OCI-LY3 (cell line): Measurements from ENCODE around the gene UST.

ENCODE experiments used
- EZH2phosphoT487 ChIP-seq: fragments of 200-600 bp; shearing (Covaris generic); IDR thresholded peaks from 2 replicates; pipeline ENCODE4 v1.6.1; 2018; ENCODE audit warnings: antibody characterized with exemption, mixed run types, low read depth
- TF ChIP-seq, protein P1 (sequence below): fragments of 200-600, 300-600 bp; sonication (generic); IDR thresholded peaks from 2 replicates; pipeline ENCODE4 v1.5.1; 2014; ENCODE audit warnings: antibody characterized with exemption, low read length, low read depth

DNA sequence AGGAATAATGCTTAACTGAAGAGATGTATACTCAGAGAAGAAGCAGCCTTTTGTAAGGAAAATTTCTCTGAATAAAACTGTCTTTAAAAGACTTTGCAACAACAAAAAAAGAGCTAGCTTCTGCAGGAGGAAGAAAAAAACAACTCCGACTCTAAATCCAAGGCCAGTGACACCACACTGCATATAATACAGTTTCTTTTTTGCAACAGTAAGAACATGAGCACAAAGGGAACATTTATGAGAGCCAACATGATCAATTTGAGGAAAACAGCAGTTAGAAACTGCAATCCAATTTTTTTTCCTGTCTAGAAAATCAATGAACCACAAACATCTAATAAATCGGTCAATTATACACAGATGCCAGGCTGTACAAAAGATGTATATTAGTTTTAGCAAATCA is 42.9 kb upstream of the UST start:
- no peak for TF ChIP-seq EZH2phosphoT487
- TF ChIP-seq, protein P1, sequence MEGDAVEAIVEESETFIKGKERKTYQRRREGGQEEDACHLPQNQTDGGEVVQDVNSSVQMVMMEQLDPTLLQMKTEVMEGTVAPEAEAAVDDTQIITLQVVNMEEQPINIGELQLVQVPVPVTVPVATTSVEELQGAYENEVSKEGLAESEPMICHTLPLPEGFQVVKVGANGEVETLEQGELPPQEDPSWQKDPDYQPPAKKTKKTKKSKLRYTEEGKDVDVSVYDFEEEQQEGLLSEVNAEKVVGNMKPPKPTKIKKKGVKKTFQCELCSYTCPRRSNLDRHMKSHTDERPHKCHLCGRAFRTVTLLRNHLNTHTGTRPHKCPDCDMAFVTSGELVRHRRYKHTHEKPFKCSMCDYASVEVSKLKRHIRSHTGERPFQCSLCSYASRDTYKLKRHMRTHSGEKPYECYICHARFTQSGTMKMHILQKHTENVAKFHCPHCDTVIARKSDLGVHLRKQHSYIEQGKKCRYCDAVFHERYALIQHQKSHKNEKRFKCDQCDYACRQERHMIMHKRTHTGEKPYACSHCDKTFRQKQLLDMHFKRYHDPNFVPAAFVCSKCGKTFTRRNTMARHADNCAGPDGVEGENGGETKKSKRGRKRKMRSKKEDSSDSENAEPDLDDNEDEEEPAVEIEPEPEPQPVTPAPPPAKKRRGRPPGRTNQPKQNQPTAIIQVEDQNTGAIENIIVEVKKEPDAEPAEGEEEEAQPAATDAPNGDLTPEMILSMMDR, result no peak
